ENCODE data around the gene CYP46A1.

CYP46A1 gene

DNA sequence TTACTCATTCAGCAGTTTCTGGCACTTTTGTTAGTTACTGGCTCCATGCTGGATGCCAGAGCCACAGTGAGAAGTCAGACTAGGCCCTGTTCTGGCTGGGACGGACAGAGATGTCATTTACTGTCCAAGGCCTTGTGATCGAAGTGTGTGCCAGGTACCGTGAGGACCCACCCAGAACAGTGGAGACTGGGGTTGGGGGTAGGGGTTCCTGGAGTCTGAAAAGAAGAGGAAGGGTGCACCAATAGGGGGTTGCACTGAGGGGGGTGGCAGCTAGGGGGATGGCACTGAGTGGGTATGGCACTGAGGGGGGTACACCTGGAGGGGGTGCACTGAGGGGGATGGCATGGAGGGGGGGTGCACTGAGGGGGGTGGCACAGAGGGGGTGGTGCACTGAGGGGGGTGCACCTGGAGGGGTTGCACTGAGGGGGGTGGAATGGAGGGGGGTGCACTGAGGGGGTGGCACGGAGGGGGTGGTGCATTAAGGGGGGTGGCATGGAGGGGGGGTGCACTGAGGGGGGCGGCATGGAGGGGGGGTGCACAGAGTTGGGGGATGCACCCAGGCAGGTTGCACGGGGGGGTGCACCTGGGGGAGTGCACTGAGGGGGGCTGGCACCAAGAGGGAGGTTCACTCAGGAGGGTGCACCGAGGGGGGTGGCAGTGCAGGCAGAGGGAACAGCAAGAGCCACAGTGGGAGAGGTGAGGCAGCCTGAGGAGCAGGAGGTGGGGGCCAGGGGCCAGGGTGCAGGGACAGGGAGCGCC, 10.6 kb upstream of the CYP46A1 start:
- DNase-seq, result no peak

DNA sequence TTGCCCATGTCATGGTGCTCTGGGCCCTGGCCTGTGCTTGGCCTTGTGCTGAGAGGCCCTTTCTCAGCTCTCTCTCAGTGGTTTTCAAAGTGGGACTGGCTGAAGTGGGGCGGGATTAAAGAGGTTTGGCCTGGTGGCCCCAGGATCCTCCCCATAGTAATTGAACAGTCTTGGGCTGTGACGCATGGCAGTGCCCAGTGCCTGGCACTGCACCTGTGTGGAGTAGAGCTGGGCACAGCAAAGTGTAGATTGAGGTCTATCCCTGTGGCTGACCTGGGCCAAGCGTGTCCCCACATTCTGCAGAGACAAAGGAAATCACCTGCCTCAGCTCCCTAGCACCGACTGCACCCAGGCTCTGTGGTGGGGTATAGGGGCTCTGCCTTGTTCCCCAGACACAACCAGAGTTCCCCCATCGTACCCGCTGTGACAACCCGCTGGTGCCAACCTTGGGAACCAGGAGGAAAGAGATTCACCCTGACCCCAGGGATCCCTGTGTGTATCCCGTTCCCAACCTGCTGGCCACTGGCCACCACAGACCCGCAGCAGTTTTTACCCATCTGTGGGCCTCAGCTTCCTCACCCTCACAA, 9.9 kb upstream of the CYP46A1 start:
- DNase-seq, result no peak

DNA sequence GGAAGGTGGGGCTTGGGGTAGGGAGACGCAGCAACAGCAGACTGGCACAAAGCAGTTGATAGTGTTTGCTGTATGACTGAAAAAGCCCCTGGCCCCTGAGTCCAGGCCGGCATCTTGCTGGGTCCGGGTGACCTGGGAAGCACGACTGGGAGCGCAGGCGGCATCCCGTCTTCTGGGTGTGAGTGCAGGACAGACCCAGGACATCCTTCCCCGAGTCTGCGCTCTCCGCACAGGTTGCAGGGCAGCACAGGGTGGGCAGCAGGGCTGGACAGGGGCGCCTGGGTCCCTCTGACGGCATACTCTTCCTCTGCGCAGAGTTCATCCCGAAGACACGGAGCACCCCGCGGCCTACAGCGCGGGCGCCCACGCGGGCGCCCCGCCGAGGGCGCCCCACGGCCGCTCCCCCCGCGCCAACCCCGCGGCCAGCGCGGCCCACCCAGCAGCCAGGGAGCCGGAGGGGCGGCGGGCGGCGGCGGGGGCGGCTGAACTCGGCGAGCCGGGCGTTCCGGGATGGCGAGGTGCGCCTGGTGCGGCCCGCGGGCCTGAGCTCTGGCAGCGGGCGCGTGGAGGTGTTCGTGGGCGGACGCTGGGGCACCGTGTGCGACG, 9.2 kb upstream of the CYP46A1 start:
- DNase-seq, result no peak

DNA sequence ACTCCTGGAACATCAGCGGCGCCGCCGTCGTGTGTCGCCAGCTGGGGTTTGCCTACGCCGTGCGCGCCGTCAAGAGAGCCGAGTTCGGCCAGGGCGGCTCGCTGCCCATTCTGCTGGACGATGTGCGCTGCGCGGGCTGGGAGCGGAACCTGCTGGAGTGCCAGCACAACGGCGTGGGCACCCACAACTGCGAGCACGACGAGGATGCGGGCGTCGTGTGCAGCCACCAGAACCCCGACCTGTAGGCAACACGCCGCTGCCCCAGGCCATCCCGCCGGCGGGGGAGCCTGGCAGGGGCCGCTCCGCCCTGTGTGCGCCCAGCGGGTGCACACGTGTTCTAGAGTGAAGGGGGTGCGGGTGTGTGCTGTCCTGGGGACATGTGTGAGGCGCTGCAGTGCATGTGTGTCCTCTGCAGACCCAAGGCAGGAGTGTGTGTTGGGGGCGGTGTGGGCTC, 8.7 kb upstream of the CYP46A1 start:
- no peak for DNase-seq

DNA sequence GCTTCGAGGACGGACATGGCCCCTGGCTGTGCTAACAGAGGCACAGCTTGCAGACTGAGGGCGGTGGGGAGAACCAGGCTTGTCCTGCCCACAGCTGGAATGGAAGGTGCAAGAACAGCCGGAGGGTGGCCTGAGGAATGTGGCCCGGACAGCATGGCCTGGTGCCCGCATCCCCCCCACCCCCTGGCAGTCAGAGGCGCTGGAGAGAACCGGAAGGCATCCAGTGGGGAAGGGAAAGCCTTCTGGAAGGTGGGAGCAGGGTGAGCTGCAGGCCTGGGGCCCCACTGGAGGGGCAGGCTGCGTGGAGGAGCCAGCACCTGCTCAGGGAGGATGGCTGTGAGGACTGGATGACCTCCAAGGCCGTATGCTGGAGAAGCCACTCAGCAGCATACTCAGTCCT, 8.1 kb upstream of the CYP46A1 start:
- no peak for DNase-seq

DNA sequence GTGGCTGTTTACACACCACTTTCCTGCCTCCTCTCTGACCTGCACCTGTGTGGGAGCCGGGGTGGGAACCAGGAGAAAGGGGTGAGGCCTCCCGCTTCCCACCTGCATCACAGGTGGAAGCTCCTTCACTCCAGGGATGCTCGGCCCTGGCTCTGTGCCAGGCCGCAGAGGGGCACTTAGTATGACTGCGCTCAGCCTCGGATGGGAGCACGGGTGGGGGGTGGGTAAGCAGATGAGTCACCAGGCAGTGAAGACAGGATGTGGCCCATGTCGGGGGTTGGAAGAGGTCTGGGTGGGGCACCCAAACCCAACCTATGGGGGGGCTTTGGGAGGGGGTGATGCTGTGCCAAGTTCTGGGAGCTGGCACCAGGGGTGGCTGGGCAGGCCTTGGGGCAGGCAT, 7.4 kb upstream of the CYP46A1 start:
- no peak for DNase-seq

DNA sequence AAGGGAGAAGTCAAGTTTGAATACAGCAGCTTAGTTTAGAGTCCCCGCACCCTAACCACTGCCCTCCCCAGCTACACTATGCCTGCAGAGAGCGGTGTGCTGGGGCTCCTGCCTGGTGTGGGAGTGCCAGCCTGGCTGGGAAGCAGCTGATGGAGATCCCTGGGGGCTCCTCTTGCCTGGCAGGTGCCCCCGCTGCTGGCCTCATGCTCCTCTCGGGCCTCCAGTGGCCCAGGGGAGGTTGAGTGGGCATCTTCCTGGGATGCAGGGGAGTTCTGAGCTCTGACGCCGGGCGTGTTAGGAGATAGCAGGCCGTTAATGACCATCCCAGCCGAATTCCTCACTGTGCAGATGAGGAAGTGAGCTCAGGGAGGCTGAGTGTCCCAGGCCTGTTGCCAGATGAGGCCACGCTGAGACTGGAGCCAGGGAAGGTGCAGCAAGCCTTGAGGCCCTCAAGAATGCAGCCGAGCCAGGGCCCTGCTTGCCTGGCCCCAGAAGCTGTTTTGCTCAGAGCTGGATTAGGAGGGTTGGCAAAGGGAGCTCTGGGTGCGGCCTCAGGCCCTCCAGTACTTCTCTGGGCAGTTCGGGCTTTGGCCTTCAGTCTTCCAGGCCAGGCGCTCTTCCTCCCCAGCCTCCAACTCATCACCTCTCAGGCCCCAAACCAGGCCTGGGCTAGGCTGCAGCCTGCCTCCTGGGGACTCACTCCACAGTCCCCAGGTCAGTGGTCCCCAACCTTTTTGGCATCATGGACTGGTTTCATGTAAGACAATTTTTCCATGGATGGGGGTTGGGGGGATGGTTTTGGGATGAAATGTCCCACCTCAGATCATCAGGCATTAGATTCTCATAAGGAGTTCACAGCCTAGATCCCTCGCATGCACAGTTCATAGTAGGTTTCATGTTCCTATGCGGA, 6.6 kb upstream of the CYP46A1 start:
- DNase-seq, result no peak

DNA sequence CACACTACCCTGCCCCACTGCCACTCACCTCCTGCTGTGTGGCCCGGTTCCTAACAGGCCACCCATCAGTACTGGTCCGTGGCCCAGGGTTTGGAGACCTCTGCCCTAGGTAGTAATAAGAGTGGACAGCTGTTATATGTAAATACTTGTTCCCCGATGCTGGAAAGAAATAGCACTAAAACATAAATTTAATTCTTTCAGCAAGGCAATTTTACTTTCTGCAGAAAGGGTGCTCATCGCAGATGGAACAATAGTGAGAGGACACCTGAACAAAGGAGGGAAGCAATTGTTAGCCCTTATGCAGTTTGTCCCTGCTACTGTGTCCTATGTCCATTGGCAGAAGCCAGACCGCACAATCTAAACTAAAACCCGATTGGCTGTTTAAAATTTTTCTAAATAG, 5.9 kb upstream of the CYP46A1 start:
- no peak for DNase-seq

DNA sequence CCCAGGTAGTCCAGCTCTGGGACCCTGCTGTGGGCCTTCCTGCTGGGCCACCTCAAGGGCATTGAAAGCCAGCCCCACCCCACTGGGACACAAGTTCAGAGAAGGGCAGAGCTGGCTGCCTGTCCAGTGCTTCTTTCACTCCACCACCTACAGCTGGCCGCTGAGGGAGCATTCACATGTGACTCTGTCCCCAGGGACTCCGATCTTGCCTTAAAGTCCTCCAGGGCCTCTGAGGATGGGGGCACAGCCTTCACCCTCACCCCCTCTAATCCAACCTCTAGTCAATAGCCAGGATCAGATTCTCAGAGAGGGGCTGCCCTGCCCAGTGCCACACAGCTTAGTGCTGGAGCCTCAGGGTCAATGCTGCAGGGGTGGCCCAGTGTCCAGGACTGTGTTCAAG, 5.0 kb upstream of the CYP46A1 start:
- DNase-seq, result no peak

DNA sequence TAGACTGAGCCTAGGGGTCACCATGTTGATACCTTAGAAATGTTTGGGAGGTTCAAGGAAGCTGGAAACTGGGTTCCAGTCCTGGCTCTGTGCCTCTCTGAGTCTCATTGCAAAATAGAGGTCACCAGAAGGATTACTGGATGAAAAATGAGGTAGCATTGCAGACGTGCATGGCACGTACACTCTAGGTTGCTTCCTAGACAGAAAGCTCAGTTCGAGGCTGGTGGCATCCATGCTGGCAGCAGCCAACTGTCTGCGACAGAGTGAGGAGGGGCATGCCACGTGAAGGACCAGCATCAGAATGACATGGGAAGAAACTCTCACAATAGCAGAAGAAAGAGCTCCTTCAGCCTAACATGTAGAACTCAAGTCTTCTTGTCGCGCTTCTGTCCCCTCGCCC, 4.6 kb upstream of the CYP46A1 start:
- DNase-seq, result no peak

DNA sequence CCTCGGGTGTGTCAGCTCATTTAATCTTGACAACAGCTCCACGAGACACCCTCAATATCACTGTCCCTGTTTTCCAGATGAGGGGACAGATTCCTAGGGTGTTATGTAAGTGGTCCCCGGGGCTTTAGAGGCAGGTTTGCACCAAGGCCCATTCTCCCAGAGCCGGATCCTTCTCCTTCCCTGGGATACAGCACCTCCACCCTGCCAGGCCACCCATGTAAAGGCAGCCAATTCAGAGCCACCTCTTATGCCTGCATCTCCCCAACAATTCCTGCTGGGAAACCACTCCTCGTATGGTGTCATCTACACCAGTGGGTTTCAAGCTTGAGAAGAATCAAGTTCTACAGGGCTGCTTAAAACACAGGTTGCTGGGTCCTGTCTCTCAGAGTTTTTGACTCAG, 4.1 kb upstream of the CYP46A1 start:
- DNase-seq, result no peak

DNA sequence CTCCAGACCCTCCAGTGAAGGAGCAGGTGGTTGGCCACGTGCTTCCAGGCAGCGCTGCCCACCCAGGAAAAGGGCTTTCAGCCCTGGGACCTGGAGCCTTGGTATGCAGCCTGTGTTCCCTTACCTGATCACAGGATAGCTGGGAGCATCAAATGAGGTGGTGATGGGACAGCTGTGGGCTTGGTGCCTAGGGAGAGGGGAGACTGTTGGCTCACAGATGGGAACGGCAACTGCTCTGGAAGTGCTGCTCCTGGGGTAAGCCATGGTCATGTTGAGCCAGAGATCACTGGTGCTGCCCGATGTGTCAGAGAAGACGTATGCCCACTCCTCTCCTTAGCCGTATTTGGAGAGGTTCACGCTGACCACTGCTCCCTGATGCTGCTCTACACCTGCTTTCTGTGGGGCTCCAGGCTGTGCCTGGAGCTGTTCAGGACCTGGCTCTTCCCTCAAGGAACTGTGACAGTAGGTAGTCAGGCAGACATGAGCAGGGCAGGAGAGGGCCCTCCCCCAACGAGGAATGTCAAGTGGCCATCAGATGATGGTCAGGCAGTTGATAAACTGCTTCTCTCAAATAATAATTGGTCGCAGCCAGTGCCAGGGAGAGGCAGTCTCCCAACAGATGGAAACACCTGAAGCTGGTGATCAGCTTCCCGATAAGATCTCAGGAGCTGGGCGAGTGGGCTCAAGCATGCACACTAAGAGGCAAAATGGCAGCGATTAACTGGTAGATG, 2.8 kb upstream of the CYP46A1 start:
- DNase-seq, result no peak

DNA sequence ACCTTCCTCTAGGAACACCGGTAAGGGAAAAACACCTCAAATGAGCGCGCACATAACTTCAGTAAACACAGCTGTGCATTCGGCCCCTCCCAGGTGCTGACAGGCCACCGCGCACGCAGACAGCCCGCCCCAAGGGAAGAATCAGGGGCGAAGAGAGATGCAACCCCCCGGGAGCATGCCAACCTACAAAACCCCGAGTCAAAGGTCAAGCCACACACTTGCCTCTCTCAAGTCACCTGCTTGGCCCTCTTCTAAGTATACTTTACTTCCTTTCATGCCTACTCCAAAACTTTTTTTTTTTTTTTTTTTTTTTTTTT, 2.3 kb upstream of the CYP46A1 start:
- DNase-seq, result no peak

DNA sequence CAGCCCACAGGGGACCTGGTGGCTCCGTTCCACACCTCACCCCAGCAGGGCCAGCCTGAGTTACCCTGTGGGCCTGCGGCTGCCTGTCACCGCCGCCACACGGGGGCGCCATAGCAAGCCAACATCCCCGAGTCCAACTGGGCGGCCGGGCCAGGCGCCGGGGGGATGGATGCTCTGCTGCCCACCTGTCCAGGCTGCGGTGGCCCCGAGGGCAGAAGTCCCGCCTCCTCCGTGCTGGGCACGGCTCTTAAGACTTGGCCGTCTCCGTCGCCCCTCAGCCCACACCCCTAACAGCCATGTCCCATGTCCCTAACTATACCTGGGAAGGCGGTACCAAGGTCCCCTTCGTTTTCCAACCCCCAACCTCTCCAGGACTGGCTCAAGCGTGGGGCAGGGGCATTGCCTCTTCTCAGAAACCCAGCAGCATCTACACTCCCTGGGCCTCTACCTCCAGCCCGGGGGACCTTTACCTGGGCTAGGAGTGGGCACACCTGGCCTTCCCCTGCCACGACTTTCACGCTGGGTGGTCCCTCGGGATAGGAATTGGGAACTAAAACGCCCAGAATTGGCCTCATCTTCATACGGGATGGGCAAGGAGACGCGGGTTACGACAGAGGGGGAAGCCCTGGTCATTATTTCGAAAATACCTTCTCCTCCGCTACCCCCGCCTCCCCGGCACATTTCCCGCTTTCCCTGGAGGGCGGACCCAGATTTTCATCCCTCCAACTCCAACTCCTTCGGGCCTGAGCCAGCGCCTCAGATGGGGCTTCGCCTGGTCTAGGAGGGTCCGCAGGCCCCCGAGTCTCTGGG, 1.1 kb upstream of the CYP46A1 start:
- peak in 50 of 51 donors; percentile 15 to 84 (median 62) for DNase-seq

DNA sequence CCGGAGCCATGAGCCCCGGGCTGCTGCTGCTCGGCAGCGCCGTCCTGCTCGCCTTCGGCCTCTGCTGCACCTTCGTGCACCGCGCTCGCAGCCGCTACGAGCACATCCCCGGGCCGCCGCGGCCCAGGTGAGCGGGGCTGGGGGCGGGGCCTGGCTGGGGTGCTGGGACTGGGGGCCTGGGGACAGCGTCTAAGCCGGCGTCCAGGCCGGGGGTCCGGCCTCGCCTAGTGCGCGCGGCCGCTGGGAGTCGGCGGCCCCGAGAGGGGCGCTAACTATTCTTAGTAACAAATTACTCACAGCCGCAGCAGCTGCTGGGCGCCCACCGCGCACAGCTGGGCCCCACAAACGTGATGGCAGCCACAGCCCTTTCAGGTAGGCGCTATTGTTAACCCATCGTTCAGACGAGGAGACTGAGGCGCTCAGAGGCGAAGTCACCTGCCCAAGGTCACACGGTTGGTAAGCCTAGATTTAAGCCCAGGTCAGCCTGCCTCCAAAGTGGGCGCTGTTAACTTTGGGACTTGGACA, 374 bp downstream of the CYP46A1 start:
- DNase-seq, result no peak

DNA sequence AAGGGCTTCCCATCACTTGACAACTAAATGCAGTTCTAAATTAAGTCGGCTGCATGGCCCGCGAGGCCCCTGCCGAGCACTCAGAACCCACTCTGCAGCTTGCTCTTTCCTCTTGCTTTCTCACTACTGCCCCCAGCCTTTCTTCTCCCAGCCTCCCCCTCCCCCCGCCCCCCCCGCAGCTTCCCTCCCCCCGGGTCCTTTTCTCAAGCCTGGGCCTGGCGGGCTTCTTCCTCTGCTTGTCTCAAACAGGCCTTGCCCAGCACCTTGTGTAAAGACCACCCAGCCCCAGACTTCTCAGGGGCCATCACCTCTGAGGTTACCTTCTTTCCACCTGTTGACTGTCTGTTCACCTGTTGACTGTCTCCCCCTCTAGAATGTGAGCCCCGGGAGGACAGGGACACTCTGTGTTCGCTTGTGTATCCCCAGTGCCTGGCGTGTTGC, 1.1 kb downstream of the CYP46A1 start:
- no peak for DNase-seq

DNA sequence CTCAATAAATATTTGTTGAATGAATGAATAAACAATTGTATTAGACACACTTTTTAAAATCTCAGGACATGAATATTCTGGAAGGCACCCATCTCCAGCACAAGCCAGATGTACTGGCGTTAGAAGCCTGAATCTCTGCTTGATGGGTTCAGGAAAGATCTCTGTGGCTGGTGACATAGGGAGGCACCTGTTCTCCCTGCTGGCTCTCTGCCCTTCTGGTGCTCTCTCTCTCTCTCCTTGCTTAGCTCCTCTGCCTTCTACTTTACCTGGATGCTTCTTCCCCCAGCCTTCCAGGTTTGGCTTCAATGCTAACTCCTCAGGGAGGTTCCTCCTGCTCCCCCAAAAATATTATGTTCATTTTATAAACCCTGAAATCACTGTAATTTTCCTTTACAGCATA, 1.5 kb downstream of the CYP46A1 start:
- no peak for DNase-seq

DNA sequence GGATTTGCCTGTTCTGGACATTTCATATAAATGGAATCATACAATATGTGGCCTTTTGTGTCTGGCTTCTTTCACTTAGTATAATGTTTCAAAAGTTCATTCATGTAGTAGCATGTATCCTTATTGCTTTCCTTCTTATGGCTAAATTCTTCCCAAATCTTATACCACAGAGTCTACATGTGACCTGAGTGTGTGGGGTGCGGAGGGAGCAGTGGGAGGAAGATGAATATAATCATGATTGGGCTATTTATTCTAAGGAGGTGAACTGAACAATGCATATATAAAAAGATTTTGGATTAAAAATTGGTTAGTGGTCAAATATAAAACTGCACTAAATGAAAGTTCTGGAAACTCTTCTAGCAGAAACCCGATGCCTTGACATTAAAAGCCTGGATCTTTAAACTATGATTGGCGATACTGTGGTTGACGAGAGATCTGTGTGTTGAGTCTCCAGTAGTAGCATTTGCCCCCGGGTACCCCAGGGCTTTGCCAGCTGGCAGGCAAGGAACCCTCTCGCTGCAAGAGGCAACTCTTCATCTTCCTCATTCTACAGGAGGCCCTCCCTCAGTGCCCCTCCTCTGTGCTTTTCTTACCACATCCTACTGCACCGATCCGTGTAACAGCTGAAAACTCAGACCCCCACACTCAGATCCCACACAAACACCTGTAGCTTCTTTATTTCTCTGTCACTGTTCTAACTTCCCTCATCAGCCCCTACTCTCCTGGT, 2.6 kb downstream of the CYP46A1 start:
- no peak for DNase-seq
